ENCODE data around the gene LRRC53. TPM values are rescaled to one million over a fixed set of nuclear protein-coding genes. Genes with fewer than 3 reads are reported as not detected.

The LRRC53 gene
- total and polyA plus RNA-seq, 9 of the 15 experiments (the other 6 are each of a cell fraction or from before 2014, with no cell fraction given) = not detected

DNA sequence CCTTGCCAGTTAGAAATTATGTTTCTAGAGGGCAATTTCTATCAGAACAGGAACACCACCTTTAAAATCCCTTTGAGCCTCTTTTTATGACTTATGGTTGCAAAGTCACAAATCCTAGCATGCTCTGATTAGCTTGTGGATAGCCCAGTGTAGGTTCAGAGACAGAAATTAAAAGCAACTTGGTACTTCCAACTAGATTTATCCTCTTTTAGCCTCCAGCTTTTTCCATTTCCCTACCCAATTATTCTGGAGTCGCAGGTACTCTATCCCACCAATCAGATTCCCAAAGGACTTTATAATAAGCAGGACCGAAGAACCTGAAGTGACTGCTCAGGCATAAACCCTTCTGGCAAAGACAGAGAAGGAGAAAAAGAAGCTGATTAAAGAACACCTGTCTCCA lies 33.4 kb upstream of the LRRC53 start:
- Histone ChIP-seq H3K79me2 (ENCODE audit: control insufficient read depth, insufficient read depth, low read length) (no peaks in the 10 kb centered on the region), H3K9me1 (ENCODE audit: control insufficient read depth, insufficient read depth, low read length) (no peaks in the 10 kb centered on the region), H3K36me3 (ENCODE audit: control insufficient read depth, insufficient read depth, low read length) (no peaks in the 10 kb centered on the region), H3K27me3 (ENCODE audit: control insufficient read depth in 2 of 2, insufficient read depth in 2 of 2, low read length in 2 of 2) (no peaks in the 10 kb centered on the region), H2AFZ (ENCODE audit: low read depth, low read length) (no peak overlapping the region), H3K9me3 (replicated peaks; ENCODE audit: control insufficient read depth, insufficient read depth, low read depth, low read length) (no peaks in the 10 kb centered on the region), H3K4me2 (ENCODE audit: insufficient read depth, low read length) (no peak overlapping the region), H4K20me1 (replicated peaks; ENCODE audit: control insufficient read depth, insufficient read depth, low read length) (no peaks in the 10 kb centered on the region), H3K4me1 (replicated peaks in 1 of 2; ENCODE audit: control insufficient read depth in 2 of 2, insufficient read depth in 2 of 2, low read length in 2 of 2) (no peaks in the 10 kb centered on the region), H3K4me3 (no peak overlapping the region), H3K27ac (ENCODE audit: extremely low read depth, low read depth, low read length) (no peak overlapping the region), H3K9ac (ENCODE audit: insufficient read depth in 1 of 2, low read depth in 2 of 2, low read length in 2 of 2) (no peak overlapping the region)
- intact Hi-C loops (cut with micrococcal nuclease) = no loop called here
- no peak for DNase-seq (ENCODE audit: extremely low read depth in 1 of 4, low spot score in 3 of 4)
- POLR2A ChIA-PET = no interaction called here
- TF ChIP-seq MXI1 (IDR thresholded peaks at IDR 0.05; ENCODE audit: low read depth, low read length) (no peak), SIX5 (IDR thresholded peaks at IDR 0.05; ENCODE audit: borderline replicate concordance in 1 of 2, insufficient read depth in 1 of 2, low read depth in 1 of 2, low read length in 2 of 2) (no peak), ELF1 (tag; IDR thresholded peaks at IDR 0.05) (no peak)
- no peak for FAIRE-seq
- BruUV-seq (replicated peaks) = no TSS peak
- ATAC-seq = no peak
- in situ Hi-C loops (cut with MboI) = no loop called here
- 0% methylated on average over 2 of the region's 2 CpGs for WGBS (ENCODE audit: insufficient coverage, low coverage, missing lambda C conversion rate)
- CTCF ChIA-PET (ENCODE audit: low intra/inter-chr PET ratio) = no interaction called here

DNA sequence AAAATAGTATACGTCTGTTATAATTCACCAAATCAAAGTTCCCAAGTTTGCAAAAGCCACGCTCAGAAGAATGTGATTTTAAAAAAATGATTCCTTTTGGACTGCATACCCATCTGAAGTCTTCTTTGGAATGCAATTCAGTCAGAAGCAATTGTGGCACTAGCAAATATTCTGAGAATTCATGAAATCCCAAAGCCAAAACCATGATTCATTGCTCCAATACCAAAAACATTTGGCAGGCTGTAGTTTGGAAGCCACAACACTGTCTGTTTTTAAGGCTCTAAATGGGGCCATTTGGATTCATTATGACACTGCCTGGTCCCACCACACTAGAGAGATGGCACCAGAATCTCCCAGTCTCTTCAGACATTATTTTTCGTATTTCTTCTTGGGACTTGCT lies 21.8 kb upstream of the LRRC53 start:
- Histone ChIP-seq H3K9me3 (replicated peaks; ENCODE audit: control insufficient read depth, insufficient read depth, low read depth, low read length) (0 out of 2 replicates have a peak, but pooled peaks cover 1% of the 10 kb centered on the region), H4K20me1 (replicated peaks; ENCODE audit: control insufficient read depth, insufficient read depth, low read length) (no peaks in the 10 kb centered on the region), H2AFZ (ENCODE audit: low read depth, low read length) (no peak overlapping the region), H3K36me3 (ENCODE audit: control insufficient read depth, insufficient read depth, low read length) (no peaks in the 10 kb centered on the region), H3K9ac (ENCODE audit: insufficient read depth in 1 of 2, low read depth in 2 of 2, low read length in 2 of 2) (no peak overlapping the region), H3K27ac (ENCODE audit: extremely low read depth, low read depth, low read length) (no peak overlapping the region), H3K4me2 (ENCODE audit: insufficient read depth, low read length) (no peak overlapping the region), H3K79me2 (ENCODE audit: control insufficient read depth, insufficient read depth, low read length) (no peaks in the 10 kb centered on the region), H3K4me1 (replicated peaks in 1 of 2; ENCODE audit: control insufficient read depth in 2 of 2, insufficient read depth in 2 of 2, low read length in 2 of 2) (no peaks in the 10 kb centered on the region), H3K9me1 (ENCODE audit: control insufficient read depth, insufficient read depth, low read length) (no peaks in the 10 kb centered on the region), H3K4me3 (no peak overlapping the region), H3K27me3 (ENCODE audit: control insufficient read depth in 2 of 2, insufficient read depth in 2 of 2, low read length in 2 of 2) (no peaks in the 10 kb centered on the region)
- BruUV-seq (replicated peaks) = no TSS peak
- ChIA-PET CTCF (ENCODE audit: low intra/inter-chr PET ratio) (no interaction called here), POLR2A (no interaction called here)
- no peak for ATAC-seq
- DNase-seq (ENCODE audit: extremely low read depth in 1 of 4, low spot score in 3 of 4) = no peak
- FAIRE-seq = no peak
- intact Hi-C loops (cut with micrococcal nuclease) (no loop called here), in situ Hi-C loops (cut with MboI) (no loop called here)
- 0% methylated on average over 3 of the region's 3 CpGs for WGBS (ENCODE audit: insufficient coverage, low coverage, missing lambda C conversion rate)
- no peak for TF ChIP-seq ETS2 (tag; IDR thresholded peaks at IDR 0.05; ENCODE audit: borderline replicate concordance, poor library complexity, severe bottlenecking)
- no peak for TF ChIP-seq L3MBTL2 (IDR thresholded peaks at IDR 0.05)
- TF ChIP-seq, protein P1, sequence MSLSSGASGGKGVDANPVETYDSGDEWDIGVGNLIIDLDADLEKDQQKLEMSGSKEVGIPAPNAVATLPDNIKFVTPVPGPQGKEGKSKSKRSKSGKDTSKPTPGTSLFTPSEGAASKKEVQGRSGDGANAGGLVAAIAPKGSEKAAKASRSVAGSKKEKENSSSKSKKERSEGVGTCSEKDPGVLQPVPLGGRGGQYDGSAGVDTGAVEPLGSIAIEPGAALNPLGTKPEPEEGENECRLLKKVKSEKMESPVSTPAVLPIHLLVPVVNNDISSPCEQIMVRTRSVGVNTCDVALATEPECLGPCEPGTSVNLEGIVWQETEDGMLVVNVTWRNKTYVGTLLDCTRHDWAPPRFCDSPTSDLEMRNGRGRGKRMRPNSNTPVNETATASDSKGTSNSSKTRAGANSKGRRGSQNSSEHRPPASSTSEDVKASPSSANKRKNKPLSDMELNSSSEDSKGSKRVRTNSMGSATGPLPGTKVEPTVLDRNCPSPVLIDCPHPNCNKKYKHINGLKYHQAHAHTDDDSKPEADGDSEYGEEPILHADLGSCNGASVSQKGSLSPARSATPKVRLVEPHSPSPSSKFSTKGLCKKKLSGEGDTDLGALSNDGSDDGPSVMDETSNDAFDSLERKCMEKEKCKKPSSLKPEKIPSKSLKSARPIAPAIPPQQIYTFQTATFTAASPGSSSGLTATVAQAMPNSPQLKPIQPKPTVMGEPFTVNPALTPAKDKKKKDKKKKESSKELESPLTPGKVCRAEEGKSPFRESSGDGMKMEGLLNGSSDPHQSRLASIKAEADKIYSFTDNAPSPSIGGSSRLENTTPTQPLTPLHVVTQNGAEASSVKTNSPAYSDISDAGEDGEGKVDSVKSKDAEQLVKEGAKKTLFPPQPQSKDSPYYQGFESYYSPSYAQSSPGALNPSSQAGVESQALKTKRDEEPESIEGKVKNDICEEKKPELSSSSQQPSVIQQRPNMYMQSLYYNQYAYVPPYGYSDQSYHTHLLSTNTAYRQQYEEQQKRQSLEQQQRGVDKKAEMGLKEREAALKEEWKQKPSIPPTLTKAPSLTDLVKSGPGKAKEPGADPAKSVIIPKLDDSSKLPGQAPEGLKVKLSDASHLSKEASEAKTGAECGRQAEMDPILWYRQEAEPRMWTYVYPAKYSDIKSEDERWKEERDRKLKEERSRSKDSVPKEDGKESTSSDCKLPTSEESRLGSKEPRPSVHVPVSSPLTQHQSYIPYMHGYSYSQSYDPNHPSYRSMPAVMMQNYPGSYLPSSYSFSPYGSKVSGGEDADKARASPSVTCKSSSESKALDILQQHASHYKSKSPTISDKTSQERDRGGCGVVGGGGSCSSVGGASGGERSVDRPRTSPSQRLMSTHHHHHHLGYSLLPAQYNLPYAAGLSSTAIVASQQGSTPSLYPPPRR (CRISPR knock-in tag; IDR thresholded peaks at IDR 0.05; ENCODE audit: borderline replicate concordance) = no peak
- TF ChIP-seq NONO (IDR thresholded peaks at IDR 0.05; ENCODE audit: low read depth in 2 of 2, low read length in 1 of 2) = no peak
- no peak for TF ChIP-seq ETV5 (CRISPR knock-in tag; IDR thresholded peaks at IDR 0.05; ENCODE audit: low read depth)
- TF ChIP-seq, protein P2, sequence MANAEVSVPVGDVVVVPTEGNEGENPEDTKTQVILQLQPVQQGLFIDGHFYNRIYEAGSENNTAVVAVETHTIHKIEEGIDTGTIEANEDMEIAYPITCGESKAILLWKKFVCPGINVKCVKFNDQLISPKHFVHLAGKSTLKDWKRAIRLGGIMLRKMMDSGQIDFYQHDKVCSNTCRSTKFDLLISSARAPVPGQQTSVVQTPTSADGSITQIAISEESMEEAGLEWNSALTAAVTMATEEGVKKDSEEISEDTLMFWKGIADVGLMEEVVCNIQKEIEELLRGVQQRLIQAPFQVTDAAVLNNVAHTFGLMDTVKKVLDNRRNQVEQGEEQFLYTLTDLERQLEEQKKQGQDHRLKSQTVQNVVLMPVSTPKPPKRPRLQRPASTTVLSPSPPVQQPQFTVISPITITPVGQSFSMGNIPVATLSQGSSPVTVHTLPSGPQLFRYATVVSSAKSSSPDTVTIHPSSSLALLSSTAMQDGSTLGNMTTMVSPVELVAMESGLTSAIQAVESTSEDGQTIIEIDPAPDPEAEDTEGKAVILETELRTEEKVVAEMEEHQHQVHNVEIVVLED (CRISPR knock-in tag; IDR thresholded peaks at IDR 0.05) = no peak
